Ecto neural progenitor cell (in vitro differentiated cells): Measurements from ENCODE around the gene SPZ1.
"Not testable (repeated sequence)": the region's sequence is repeated elsewhere in the genome, so short reads cannot be mapped to it uniquely, and the experiment has no call there.

ENCODE experiments used
- DNase-seq: peaks from one replicate; pipeline ENCODE4 v3.0.0-alpha.2; 2018; ENCODE audit warnings: low spot score

SPZ1 gene

GRCh38 chr5:80339116-80339515 lies 19.3 kb downstream of the SPZ1 start:
- DNase-seq: no peak

GRCh38 chr5:80341016-80341775 lies 21.4 kb downstream of the SPZ1 start:
- no peak for DNase-seq

GRCh38 chr5:80343067-80343466 lies 23.3 kb downstream of the SPZ1 start:
- DNase-seq: no peak

GRCh38 chr5:80346055-80346454 lies 26.3 kb downstream of the SPZ1 start:
- no peak for DNase-seq

- no peak for DNase-seq
Measured at GRCh38 chr5:80348171-80348570, 28.4 kb downstream of the SPZ1 start.

GRCh38 chr5:80351019-80351418 lies 31.2 kb downstream of the SPZ1 start:
- DNase-seq: not testable (repeated sequence)

GRCh38 chr5:80355686-80356085 lies 35.9 kb downstream of the SPZ1 start:
- DNase-seq: no peak

GRCh38 chr5:80357671-80358070 lies 37.9 kb downstream of the SPZ1 start:
- DNase-seq: no peak

- no peak for DNase-seq
Measured at GRCh38 chr5:80360914-80361444, 41.2 kb downstream of the SPZ1 start.

- no peak for DNase-seq
Measured at GRCh38 chr5:80364892-80365291, 45.1 kb downstream of the SPZ1 start.

GRCh38 chr5:80368661-80369480 lies 49.1 kb downstream of the SPZ1 start:
- DNase-seq: no peak

GRCh38 chr5:80369521-80369920 lies 49.7 kb downstream of the SPZ1 start:
- DNase-seq: no peak

GRCh38 chr5:80370390-80370789 lies 50.6 kb downstream of the SPZ1 start:
- DNase-seq: no peak
